ENCODE data around the gene PAX1. TPM values are rescaled to one million over a fixed set of nuclear protein-coding genes. Genes with fewer than 3 reads are reported as not detected.

The PAX1 gene
- total and polyA plus RNA-seq, 4 donors, result not detected

- peaks cover 7 to 36% (median 19%) of the 10 kb centered on the region in 4 donors for H3K27me3 ChIP-seq (ENCODE audit: control insufficient read depth in 4 of 4, insufficient read depth in 4 of 4, low read length in 3 of 4)
- DNase-seq (ENCODE audit: low spot score), result no peak
- H3K4me1 ChIP-seq (ENCODE audit: control insufficient read depth in 4 of 4, insufficient read depth in 4 of 4, low read length in 3 of 4), result peaks cover 0 to 19% (median 4%) of the 10 kb centered on the region in 4 donors
- H3K9me3 ChIP-seq (ENCODE audit: control insufficient read depth in 4 of 4, low read length in 3 of 4), result no peaks in the 10 kb centered on the region
- H3K36me3 ChIP-seq (ENCODE audit: control insufficient read depth in 4 of 4, insufficient read depth in 3 of 4, low read depth in 1 of 4, low read length in 3 of 4), result no peaks in the 10 kb centered on the region
- H3K9ac ChIP-seq (ENCODE audit: low read depth in 1 of 2, low read length in 2 of 2), result no peak overlapping the region
- TF ChIP-seq, protein P1, sequence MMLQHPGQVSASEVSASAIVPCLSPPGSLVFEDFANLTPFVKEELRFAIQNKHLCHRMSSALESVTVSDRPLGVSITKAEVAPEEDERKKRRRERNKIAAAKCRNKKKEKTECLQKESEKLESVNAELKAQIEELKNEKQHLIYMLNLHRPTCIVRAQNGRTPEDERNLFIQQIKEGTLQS (IDR thresholded peaks at IDR 0.05), result no peak
- TF ChIP-seq FOXA2 (IDR thresholded peaks at IDR 0.05) (no peak), RXRA (IDR thresholded peaks at IDR 0.05) (no peak), EGR1 (IDR thresholded peaks at IDR 0.05; ENCODE audit: low read depth in 2 of 2) (no peak), HNF4A (conservative IDR thresholded peaks at IDR 0.05) (no peak), CTCF (IDR thresholded peaks at IDR 0.05; ENCODE audit: low read depth, low read length, missing input control) (no peak), FOXA1 (IDR thresholded peaks at IDR 0.05) (no peak), SP1 (IDR thresholded peaks at IDR 0.05) (no peak)
- TF ChIP-seq, protein P2, sequence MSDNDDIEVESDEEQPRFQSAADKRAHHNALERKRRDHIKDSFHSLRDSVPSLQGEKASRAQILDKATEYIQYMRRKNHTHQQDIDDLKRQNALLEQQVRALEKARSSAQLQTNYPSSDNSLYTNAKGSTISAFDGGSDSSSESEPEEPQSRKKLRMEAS (IDR thresholded peaks at IDR 0.05), result no peak
- 6% methylated on average over 33 of the region's 33 CpGs for WGBS
- no peak overlapping the region for H3K27ac ChIP-seq (ENCODE audit: low read depth in 1 of 2, low read length in 2 of 2)
- H3K4me3 ChIP-seq (ENCODE audit: low read depth in 1 of 3, low read length in 3 of 3), result no peak overlapping the region
These were observed 4.1 kb upstream of the PAX1 start for GRCh38 chr20:21701171-21701876.

DNA sequence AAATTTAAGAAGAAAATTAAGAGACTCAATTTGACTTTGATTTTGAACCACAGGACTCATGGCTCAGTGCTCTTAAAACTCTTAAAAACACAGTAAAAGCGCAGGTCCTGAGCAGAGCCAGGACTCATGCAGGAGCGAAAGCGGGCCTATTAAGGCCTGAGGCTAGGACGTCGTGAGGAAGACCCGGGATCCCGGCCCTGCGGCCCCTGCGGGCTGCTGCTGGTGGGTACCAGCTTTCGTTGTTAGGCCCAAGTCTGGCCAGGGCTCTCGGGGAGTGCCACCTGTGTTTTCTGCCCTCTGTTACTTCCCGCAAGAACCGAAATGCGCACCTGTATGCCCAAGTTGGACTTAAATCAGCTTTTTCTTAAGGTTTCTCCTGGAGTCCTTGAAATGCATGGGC, 3.4 kb upstream of the PAX1 start:
- TF ChIP-seq RAD21 (IDR thresholded peaks at IDR 0.05), result no peak
- TF ChIP-seq SP1 (IDR thresholded peaks at IDR 0.05), result no peak
- TF ChIP-seq CTCF (IDR thresholded peaks at IDR 0.05; ENCODE audit: low read depth, low read length, missing input control), result no peak
- no peak for TF ChIP-seq JUND (IDR thresholded peaks at IDR 0.05)
- TF ChIP-seq YY1 (IDR thresholded peaks at IDR 0.05), result no peak
- no peak for TF ChIP-seq FOXA2 (IDR thresholded peaks at IDR 0.05)
- TF ChIP-seq GABPA (IDR thresholded peaks at IDR 0.05 in 1 of 2, conservative IDR thresholded peaks at IDR 0.05 in 1 of 2), result no peak
- TF ChIP-seq EGR1 (IDR thresholded peaks at IDR 0.05; ENCODE audit: low read depth in 2 of 2), result no peak
- no peak for TF ChIP-seq NR2F2 (IDR thresholded peaks at IDR 0.05)
- no peak for TF ChIP-seq TAF1 (conservative IDR thresholded peaks at IDR 0.05)
- TF ChIP-seq RXRA (IDR thresholded peaks at IDR 0.05), result no peak
- TF ChIP-seq, protein P3, sequence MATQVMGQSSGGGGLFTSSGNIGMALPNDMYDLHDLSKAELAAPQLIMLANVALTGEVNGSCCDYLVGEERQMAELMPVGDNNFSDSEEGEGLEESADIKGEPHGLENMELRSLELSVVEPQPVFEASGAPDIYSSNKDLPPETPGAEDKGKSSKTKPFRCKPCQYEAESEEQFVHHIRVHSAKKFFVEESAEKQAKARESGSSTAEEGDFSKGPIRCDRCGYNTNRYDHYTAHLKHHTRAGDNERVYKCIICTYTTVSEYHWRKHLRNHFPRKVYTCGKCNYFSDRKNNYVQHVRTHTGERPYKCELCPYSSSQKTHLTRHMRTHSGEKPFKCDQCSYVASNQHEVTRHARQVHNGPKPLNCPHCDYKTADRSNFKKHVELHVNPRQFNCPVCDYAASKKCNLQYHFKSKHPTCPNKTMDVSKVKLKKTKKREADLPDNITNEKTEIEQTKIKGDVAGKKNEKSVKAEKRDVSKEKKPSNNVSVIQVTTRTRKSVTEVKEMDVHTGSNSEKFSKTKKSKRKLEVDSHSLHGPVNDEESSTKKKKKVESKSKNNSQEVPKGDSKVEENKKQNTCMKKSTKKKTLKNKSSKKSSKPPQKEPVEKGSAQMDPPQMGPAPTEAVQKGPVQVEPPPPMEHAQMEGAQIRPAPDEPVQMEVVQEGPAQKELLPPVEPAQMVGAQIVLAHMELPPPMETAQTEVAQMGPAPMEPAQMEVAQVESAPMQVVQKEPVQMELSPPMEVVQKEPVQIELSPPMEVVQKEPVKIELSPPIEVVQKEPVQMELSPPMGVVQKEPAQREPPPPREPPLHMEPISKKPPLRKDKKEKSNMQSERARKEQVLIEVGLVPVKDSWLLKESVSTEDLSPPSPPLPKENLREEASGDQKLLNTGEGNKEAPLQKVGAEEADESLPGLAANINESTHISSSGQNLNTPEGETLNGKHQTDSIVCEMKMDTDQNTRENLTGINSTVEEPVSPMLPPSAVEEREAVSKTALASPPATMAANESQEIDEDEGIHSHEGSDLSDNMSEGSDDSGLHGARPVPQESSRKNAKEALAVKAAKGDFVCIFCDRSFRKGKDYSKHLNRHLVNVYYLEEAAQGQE (IDR thresholded peaks at IDR 0.05), result no peak
- TF ChIP-seq, protein P4, sequence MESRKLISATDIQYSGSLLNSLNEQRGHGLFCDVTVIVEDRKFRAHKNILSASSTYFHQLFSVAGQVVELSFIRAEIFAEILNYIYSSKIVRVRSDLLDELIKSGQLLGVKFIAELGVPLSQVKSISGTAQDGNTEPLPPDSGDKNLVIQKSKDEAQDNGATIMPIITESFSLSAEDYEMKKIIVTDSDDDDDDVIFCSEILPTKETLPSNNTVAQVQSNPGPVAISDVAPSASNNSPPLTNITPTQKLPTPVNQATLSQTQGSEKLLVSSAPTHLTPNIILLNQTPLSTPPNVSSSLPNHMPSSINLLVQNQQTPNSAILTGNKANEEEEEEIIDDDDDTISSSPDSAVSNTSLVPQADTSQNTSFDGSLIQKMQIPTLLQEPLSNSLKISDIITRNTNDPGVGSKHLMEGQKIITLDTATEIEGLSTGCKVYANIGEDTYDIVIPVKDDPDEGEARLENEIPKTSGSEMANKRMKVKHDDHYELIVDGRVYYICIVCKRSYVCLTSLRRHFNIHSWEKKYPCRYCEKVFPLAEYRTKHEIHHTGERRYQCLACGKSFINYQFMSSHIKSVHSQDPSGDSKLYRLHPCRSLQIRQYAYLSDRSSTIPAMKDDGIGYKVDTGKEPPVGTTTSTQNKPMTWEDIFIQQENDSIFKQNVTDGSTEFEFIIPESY (IDR thresholded peaks at IDR 0.05), result no peak
- no peak for TF ChIP-seq HNF4G (IDR thresholded peaks at IDR 0.05)
- TF ChIP-seq, protein P2 (IDR thresholded peaks at IDR 0.05), result no peak
- no peak for TF ChIP-seq HNF4A (conservative IDR thresholded peaks at IDR 0.05)
- no peaks in the 10 kb centered on the region for H3K9me3 ChIP-seq (ENCODE audit: control insufficient read depth in 4 of 4, low read length in 3 of 4)
- H3K4me3 ChIP-seq (ENCODE audit: low read depth in 1 of 3, low read length in 3 of 3), result no peak overlapping the region
- no peak for DNase-seq (ENCODE audit: low spot score)
- H3K36me3 ChIP-seq (ENCODE audit: control insufficient read depth in 4 of 4, insufficient read depth in 3 of 4, low read depth in 1 of 4, low read length in 3 of 4), result no peaks in the 10 kb centered on the region
- H3K4me1 ChIP-seq (ENCODE audit: control insufficient read depth in 4 of 4, insufficient read depth in 4 of 4, low read length in 3 of 4), result peaks cover 0 to 19% (median 4%) of the 10 kb centered on the region in 4 donors
- H3K27me3 ChIP-seq (ENCODE audit: control insufficient read depth in 4 of 4, insufficient read depth in 4 of 4, low read length in 3 of 4), result peaks cover 7 to 34% (median 22%) of the 10 kb centered on the region in 4 donors
- H3K27ac ChIP-seq (ENCODE audit: low read depth in 1 of 2, low read length in 2 of 2), result no peak overlapping the region
- WGBS, result 17% methylated on average over 14 of the region's 14 CpGs
- no peak overlapping the region for H3K9ac ChIP-seq (ENCODE audit: low read depth in 1 of 2, low read length in 2 of 2)

Data from liver (tissue), 9 donors.